SK-N-SH treated with all-trans-retinoic acid at 6 μM for 48 hours (cell line): Measurements from ENCODE around the gene AFG1L.

Experiments used
- ATAC-seq: fragments of 200-7000 bp; cut with Tn5 transposase; 3 replicates; pipeline ENCODE4 v1.9.1; 2020; ENCODE audit warnings: mild to moderate bottlenecking, moderate library complexity
- ARNTL ChIP-seq: fragments of 450-650 bp; formaldehyde crosslinking; IDR thresholded peaks from 2 replicates; pipeline ENCODE4 v1.5.0; 2020; ENCODE audit warnings: low read depth, mild to moderate bottlenecking, moderate library complexity, borderline replicate concordance
- BACH2 ChIP-seq: fragments of 250-450 bp; sonication (Bioruptor Pico); IDR thresholded peaks from 2 replicates; pipeline ENCODE4 v1.9.0; 2021; ENCODE audit warnings: mild to moderate bottlenecking, borderline replicate concordance
- CSDC2 ChIP-seq: fragments of 250-450 bp; sonication (Bioruptor Pico); IDR thresholded peaks from 2 replicates; pipeline ENCODE4 v1.5.0; 2020; ENCODE audit warnings: mild to moderate bottlenecking, moderate library complexity
- ESRRG ChIP-seq: fragments of 250-450 bp; sonication (Bioruptor Pico); IDR thresholded peaks from 2 replicates; pipeline ENCODE4 v1.6.1; 2021; ENCODE audit warnings: mild to moderate bottlenecking
- GLIS3 ChIP-seq: fragments of 250-450 bp; sonication (Bioruptor Pico); IDR thresholded peaks from 2 replicates; pipeline ENCODE4 v1.5.0; 2020; ENCODE audit warnings: mild to moderate bottlenecking, moderate library complexity
- ISL1 ChIP-seq: fragments of 250-450 bp; sonication (Bioruptor Pico); IDR thresholded peaks from 2 replicates; pipeline ENCODE4 v2.1.2; 2022; ENCODE audit warnings: mild to moderate bottlenecking, moderate library complexity
- OSR1 ChIP-seq: fragments of 250-450 bp; sonication (Bioruptor Pico); IDR thresholded peaks from 2 replicates; pipeline ENCODE4 v1.8.0; 2022; ENCODE audit warnings: moderate library complexity, mild to moderate bottlenecking, inconsistent platforms
- POU6F1 ChIP-seq: fragments of 250-450 bp; sonication (Bioruptor Pico); IDR thresholded peaks from 2 replicates; pipeline ENCODE4 v1.8.0; 2021; ENCODE audit warnings: low read depth, mild to moderate bottlenecking, moderate library complexity, borderline replicate concordance
- PPARA ChIP-seq: fragments of 250-450 bp; sonication (Bioruptor Pico); IDR thresholded peaks from 2 replicates; pipeline ENCODE4 v1.5.0; 2020; ENCODE audit warnings: mild to moderate bottlenecking, borderline replicate concordance
- RARB ChIP-seq: fragments of 250-450 bp; sonication (Bioruptor Pico); IDR thresholded peaks from 2 replicates; pipeline ENCODE4 v1.8.0; 2021; ENCODE audit warnings: mild to moderate bottlenecking, moderate library complexity
- SNAI2 ChIP-seq: fragments of 250-450 bp; sonication (Bioruptor Pico); IDR thresholded peaks from 2 replicates; pipeline ENCODE4 v1.5.0; 2020; ENCODE audit warnings: mild to moderate bottlenecking, moderate library complexity
- TSHZ2 ChIP-seq: fragments of 250-450 bp; sonication (Bioruptor Pico); IDR thresholded peaks from 2 replicates; pipeline ENCODE4 v1.5.0; 2020; ENCODE audit warnings: mild to moderate bottlenecking, moderate library complexity
- ZFP30 ChIP-seq: fragments of 450-650 bp; formaldehyde crosslinking; IDR thresholded peaks from 2 replicates; pipeline ENCODE4 v1.5.0; 2022; ENCODE audit warnings: mild to moderate bottlenecking, moderate library complexity
- ZNF70 ChIP-seq: fragments of 450-650 bp; formaldehyde crosslinking; IDR thresholded peaks from 2 replicates; pipeline ENCODE4 v1.5.0; 2020; ENCODE audit warnings: mild to moderate bottlenecking, moderate library complexity
- ZNF8 ChIP-seq: fragments of 450-650 bp; formaldehyde crosslinking; IDR thresholded peaks from 2 replicates; pipeline ENCODE4 v1.5.0; 2020; ENCODE audit warnings: mild to moderate bottlenecking, moderate library complexity
- TF ChIP-seq, protein P1 (sequence below): fragments of 250-450 bp; sonication (Bioruptor Pico); IDR thresholded peaks from 2 replicates; pipeline ENCODE4 v1.5.1; 2021; ENCODE audit warnings: mild to moderate bottlenecking, moderate library complexity
- TF ChIP-seq, protein P2 (sequence below): fragments of 250-450 bp; sonication (Bioruptor Pico); IDR thresholded peaks from 2 replicates; pipeline ENCODE4 v1.5.1; 2020; ENCODE audit warnings: low read depth, mild to moderate bottlenecking, moderate library complexity
- TF ChIP-seq, protein P3 (sequence below): fragments of 250-450 bp; sonication (Bioruptor Pico); IDR thresholded peaks from 2 replicates; pipeline ENCODE4 v1.8.0; 2020; ENCODE audit warnings: mild to moderate bottlenecking, moderate library complexity, borderline replicate concordance

Gene AFG1L

DNA sequence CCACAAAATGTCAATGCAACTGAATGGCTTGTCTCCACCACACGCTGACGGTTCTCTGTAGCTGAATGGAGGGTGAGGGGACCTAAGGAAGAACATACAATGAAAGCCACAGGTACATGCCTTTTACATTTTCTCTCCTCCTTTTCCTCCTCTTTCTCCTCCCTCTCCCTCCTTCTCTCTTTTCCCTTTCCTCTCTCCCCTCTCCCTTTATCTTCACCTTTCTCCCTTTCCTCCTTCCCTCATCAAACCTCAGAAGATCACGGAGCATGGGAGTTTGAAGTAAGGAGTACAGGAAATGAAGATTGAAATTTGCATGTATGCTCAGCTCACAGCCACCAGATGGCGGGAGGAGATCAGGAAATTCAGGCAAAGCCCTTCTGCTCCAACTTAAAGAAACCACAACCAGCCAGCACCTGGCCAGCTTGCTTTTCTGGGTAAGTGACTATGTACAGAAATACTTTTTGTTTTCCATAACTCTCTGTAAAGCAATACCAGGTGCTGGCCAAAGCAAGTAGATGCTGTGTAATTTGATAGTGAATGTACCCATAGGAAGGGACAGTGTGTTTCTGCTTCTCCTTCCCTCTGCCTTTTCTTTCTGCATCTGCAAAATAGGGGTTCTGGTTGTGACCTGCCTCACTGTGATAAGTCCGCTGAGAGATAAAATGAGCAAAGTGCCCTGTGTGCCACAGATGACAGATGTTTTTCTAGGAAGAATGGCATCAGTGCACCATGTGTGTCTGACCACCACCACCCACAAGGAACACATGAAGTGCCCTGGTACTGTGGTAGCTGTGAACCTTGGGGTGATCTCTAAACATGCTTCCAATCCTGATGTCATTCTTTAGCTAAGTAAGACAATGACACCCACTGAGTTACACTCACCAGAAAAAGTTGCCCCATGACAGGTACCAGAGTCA is 247.2 kb downstream of the AFG1L start:
- peak; percentile 97 for ATAC-seq
- TF ChIP-seq OSR1 (CRISPR knock-in tag) (no peak), ZNF8 (0 out of 2 replicates have a peak, but pooled peaks have one; percentile 22), PPARA (CRISPR knock-in tag) (no peak)

DNA sequence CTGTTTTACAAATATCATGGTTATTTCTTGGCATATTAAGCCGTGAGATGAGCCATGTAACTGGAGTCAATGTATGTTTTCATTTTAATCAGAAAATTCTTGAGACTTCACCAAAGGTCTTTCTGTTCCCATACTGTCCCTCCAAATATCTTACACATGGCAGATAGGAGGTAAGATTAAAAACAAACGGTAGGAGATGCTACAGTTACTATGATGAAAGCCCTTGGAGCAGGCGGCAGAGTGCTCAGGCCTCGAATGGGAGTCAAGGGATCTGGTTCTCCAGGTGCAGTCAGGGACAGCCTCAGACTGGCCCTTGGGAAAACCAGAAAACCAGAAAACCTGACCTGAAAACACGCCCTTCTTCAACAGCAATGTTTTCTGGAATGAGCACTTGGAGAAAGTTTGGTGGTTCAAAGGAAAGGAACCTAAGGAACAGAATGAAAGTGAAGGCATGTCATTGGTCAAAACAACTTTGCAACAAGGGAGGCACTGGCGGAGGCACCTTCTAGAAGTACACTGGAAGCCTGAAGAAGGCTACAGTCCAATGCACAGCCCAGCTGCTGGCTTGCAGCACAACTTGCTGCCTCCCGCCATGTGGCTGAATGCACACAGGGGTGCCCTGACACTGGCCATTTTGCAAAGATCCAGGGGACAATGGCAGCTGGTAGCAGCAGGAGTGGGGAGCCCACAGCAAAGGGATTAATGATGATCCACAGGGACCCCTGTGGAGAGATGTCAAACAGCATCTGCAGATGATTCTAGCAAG is 248.5 kb downstream of the AFG1L start:
- no peak for ATAC-seq

GRCh38 chr6:108544606-108545005 is 249.8 kb downstream of the AFG1L start:
- TF ChIP-seq BACH2 (CRISPR knock-in tag) (no peak), OSR1 (CRISPR knock-in tag) (no peak), GLIS3 (no peak), ISL1 (no peak), RARB (CRISPR knock-in tag) (no peak), CSDC2 (CRISPR knock-in tag) (no peak), TSHZ2 (CRISPR knock-in tag) (no peak), ARNTL (CRISPR knock-in tag) (no peak), SNAI2 (CRISPR knock-in tag) (no peak)
- no peak for ATAC-seq

More for the DNA sequence above, 248.5 kb downstream of the AFG1L start:
- no peak for TF ChIP-seq ZFP30
- TF ChIP-seq, protein P1, sequence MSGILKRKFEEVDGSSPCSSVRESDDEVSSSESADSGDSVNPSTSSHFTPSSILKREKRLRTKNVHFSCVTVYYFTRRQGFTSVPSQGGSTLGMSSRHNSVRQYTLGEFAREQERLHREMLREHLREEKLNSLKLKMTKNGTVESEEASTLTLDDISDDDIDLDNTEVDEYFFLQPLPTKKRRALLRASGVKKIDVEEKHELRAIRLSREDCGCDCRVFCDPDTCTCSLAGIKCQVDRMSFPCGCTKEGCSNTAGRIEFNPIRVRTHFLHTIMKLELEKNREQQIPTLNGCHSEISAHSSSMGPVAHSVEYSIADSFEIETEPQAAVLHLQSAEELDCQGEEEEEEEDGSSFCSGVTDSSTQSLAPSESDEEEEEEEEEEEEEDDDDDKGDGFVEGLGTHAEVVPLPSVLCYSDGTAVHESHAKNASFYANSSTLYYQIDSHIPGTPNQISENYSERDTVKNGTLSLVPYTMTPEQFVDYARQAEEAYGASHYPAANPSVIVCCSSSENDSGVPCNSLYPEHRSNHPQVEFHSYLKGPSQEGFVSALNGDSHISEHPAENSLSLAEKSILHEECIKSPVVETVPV, result no peak
- TF ChIP-seq, all 23 proteins: peak for 0

DNA sequence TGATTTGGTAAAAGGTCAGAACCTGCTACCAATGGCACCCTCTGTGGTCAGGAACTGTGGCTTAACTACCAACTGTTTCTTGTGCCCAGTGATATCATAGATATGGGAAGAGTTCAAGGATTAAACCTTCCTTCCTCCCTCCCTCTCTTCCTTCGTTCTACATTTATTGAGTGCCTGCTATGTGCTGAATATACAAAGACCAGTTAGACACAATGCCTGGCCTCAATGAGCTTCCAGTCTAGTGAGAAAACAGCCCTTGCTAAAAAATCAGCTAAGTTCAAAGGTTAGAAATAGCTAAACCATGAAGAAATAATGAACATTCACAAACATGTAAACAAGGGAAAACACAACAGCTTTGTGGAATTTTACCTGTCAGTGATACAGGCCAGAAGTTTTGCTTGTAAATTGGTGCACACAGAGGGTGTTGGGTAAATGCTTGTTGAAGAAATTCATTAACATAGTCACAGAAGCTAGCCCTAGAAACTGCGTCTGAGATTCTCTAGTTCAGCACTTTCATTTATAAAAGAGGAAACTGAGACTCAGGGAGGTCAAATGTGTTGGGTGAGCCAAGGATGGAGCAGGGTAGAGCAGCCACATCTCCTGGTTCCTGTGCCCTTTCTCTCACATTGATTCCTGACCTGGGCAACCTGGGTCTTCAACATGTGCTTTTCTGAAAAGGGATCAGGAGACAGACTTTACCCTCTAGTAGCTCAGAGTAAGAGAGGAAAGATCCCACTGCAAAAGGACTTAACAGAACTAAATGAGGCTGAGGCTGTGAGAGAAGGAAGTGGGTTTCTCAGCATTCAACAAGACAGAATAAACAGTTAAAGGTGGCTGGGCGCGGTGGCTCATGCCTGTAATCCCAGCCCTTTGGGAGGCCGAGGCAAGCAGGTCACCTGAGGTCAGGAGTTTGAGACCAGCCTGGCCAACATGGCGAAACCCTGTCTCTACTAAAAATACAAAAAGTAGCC is 251.5 kb downstream of the AFG1L start:
- no peak for ATAC-seq
- TF ChIP-seq POU6F1 (CRISPR knock-in tag) (no peak), OSR1 (CRISPR knock-in tag) (no peak), ZNF70 (CRISPR knock-in tag) (no peak), GLIS3 (no peak), ESRRG (CRISPR knock-in tag) (no peak), ZNF8 (no peak), BACH2 (CRISPR knock-in tag) (no peak), CSDC2 (CRISPR knock-in tag) (no peak)
- TF ChIP-seq, protein P2, sequence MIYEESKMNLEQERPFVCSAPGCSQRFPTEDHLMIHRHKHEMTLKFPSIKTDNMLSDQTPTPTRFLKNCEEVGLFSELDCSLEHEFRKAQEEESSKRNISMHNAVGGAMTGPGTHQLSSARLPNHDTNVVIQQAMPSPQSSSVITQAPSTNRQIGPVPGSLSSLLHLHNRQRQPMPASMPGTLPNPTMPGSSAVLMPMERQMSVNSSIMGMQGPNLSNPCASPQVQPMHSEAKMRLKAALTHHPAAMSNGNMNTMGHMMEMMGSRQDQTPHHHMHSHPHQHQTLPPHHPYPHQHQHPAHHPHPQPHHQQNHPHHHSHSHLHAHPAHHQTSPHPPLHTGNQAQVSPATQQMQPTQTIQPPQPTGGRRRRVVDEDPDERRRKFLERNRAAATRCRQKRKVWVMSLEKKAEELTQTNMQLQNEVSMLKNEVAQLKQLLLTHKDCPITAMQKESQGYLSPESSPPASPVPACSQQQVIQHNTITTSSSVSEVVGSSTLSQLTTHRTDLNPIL (CRISPR knock-in tag), result no peak
- TF ChIP-seq, protein P3, sequence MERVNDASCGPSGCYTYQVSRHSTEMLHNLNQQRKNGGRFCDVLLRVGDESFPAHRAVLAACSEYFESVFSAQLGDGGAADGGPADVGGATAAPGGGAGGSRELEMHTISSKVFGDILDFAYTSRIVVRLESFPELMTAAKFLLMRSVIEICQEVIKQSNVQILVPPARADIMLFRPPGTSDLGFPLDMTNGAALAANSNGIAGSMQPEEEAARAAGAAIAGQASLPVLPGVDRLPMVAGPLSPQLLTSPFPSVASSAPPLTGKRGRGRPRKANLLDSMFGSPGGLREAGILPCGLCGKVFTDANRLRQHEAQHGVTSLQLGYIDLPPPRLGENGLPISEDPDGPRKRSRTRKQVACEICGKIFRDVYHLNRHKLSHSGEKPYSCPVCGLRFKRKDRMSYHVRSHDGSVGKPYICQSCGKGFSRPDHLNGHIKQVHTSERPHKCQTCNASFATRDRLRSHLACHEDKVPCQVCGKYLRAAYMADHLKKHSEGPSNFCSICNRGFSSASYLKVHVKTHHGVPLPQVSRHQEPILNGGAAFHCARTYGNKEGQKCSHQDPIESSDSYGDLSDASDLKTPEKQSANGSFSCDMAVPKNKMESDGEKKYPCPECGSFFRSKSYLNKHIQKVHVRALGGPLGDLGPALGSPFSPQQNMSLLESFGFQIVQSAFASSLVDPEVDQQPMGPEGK, result no peak
- TF ChIP-seq, protein P1, result no peak
